GM10266 (cell line): ENCODE data around the gene NEU1.
"Not testable (repeated sequence)": the region's sequence is repeated elsewhere in the genome, so short reads cannot be mapped to it uniquely, and the experiment has no call there.

Experiments used
- DNase-seq: peaks from one replicate; pipeline ENCODE4 v3.0.0; 2012; ENCODE audit errors: extremely low spot score
- CTCF ChIP-seq: IDR thresholded peaks from 2 replicates; pipeline ENCODE4 v1.5.1; 2012; ENCODE audit warnings: mild to moderate bottlenecking, low read depth; ENCODE audit not compliant: control insufficient read depth, insufficient read depth; ENCODE audit errors: missing control alignments

NEU1 gene

DNA sequence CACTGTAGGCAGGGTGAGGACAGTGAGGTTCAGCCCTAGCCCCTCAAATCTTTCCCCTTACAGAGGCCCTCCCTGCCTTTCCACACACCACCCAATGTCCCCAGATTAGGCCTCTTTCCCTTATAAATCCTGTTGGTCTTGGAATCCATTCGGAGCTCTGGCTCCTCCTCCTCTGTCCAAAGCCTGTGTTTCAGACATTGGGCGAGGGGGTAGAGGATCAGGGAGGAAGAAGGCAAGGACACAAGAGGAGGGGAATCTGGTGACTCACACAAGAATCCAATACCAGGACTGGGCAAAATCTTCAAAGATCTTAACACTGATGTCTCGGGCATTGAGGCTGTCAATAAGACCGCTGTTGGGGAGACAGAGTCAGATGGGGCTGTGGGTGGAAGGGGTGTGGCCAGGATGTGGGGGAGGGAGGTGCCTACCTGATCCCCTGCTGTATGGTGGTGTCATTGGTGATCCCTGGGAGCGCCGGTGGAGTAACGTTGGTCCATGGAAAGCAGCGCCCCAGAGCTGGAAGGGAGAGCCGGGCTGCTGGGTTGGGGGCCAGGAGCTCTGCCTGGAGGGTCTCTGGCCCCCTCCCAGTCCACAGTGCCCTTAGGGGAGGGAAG is 8.5 kb upstream of the NEU1 start:
- no peak for DNase-seq
- TF ChIP-seq CTCF: no peak

DNA sequence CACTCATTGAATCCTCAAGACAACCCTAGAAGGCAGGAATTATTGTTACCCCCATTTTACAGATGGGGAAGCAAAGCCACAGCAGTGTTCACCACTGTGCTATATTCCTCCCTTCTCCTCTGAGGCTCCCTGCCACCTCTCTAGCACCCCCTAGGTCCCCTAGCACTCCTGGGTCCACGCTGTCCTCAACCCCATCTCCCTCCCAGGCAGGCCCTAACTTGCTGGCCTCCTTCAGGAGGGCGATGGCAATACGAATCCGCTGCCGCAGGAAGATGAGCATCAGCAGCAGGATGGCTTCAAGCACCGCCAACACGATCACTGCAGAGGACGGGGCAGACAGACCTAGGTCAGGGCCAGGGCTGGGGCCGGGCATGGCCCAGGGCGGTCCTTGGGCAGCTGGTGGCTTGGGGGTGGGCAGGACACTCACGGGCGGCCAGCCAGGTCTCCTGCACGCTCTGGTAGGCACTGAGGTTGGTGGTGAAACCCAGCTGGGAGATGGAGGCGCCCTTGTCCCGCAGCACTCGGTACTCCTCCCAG is 7.8 kb upstream of the NEU1 start:
- no peak for TF ChIP-seq CTCF
- DNase-seq: no peak

DNA sequence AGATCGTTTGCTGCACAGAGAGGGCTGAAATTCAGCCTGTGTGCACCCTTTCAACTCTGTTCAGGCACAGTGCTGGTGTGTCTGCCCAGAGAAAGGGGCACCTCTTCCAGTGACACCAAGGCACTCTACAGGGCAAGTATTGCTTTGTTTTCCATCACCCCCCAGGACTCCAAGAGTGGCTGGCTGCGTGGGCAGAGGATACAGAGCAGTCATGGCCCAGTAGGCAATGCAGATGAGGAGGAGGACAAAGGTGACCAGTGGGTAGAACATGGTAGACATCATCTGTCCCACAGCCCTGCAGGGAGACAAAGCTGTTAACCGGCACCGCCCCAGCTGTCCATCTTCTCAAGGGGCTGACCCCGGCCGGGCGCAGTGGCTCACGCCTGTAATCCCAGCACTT is 6.7 kb upstream of the NEU1 start:
- TF ChIP-seq CTCF: no peak
- no peak for DNase-seq

DNA sequence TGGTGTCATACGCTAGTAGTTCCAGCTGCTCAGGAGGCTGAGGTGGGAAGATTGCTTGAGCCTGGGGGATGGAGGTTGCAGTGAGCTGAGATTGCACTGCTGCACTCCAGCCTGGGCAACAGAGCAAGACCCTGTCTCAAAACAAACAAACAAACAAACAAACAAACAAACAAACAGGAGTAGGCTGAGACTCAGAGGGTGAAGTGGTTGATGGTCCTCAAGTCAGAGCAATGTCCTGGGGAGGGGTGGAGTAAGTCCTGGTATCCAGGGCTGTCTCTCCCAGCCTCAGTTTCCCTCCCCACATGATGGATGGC is 6.0 kb upstream of the NEU1 start:
- DNase-seq: not testable (repeated sequence)

- no peak for DNase-seq
These were observed 2.8 kb upstream of the NEU1 start for GRCh38 chr6:31865205-31866118.

DNA sequence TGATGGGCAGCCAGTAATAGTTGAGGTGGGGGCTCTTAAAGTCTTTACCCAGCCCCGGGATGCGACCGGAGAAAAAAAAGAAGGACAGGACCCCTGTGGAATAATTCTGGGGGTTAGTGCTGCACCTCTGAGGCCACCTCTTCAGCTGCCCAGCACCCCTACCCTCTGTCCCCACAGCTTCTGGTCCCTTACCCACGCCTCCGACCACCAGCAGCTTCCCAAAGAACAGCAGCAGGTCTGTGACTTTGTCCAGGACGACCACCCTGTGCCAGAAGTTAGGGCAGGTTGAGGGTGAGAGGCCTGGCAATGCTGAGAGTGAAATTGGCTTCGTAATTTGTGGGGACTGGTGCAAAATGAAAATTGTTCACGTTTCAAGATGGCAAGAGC is 2.2 kb upstream of the NEU1 start:
- no peak for DNase-seq
- TF ChIP-seq CTCF: no peak

More at GRCh38 chr6:31865205-31866118, 2.8 kb upstream of the NEU1 start:
- TF ChIP-seq CTCF: no peak

DNA sequence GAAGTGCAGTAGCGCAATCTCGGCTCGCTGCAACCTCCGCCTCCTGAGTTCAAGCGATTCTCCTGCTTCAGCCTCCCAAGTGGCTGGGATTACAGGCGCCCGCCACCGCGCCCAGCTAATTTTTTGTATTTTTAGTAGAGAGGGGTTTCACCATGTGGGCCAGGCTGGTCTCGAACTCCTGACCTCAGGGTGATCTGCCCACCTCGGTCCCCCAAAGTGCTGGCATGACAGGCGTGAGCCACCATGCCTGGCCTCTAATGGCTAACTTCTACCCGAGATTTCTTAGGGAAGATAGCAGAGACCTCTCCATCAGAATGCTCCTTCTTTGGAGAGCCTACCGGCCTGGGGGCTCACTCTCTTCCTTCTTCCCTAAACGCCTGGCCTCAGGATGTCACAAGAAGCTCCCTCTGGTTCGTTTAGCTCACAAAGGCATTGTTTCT is 1.5 kb upstream of the NEU1 start:
- not testable (repeated sequence) for DNase-seq

DNA sequence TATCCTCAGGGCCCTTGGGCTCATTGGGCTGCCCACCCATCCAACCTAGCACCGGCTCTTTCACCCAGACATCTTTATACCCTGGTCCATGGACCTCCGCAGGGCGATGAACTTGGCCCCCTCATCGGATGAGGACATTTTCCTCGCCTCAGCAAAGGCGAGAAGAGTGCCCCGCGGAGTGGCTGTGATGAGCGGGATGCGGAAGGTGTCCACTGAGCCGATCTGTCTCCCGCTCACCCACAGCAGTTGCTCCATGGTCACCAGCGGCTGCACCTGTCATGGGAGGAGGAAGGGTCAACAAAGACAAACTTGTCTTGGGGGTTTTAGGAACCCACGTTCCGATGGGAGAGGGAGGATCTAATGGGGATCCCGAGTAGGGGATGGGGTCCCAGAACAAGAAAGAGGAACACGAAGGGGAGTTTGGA is 690 bp downstream of the NEU1 start:
- TF ChIP-seq CTCF: no peak
- DNase-seq: no peak
